Gastrocnemius medialis (tissue), 4 donors: ENCODE results near the gene ARHGAP10. TPM values are rescaled to one million over a fixed set of nuclear protein-coding genes. Genes with fewer than 3 reads are reported as not detected.
"Not testable (repeated sequence)": the region's sequence is repeated elsewhere in the genome, so short reads cannot be mapped to it uniquely, and the experiment has no call there.

ENCODE experiments used
- ATAC-seq, 2 donors: fragments of 150-250 bp; one replicate each; pipeline ENCODE4 v1.9.1; 2016
- DNase-seq, 2 donors: peaks; one replicate each; pipeline ENCODE4 v3.0.0-alpha.2; 2019
- H3K27ac ChIP-seq, 4 donors: fragments of 200-600 bp; sonication (generic); 1 replicate in 1 of 4; 2 replicates in 3 of 4; pipeline ENCODE4 v1.5.1; 2016 to 2018; ENCODE audit warnings: mild to moderate bottlenecking in 2 of 4, moderate library complexity in 1 of 4
- H3K27me3 ChIP-seq, 3 donors: fragments of 200-600 bp; sonication (generic) in 2 of 3; 1 replicate in 1 of 3; 2 replicates in 2 of 3; pipeline versions ENCODE4 v1.5.1 to v1.6.0; 2016 to 2019; ENCODE audit warnings: mild to moderate bottlenecking in 1 of 3, moderate library complexity in 1 of 3
- H3K36me3 ChIP-seq, 2 donors: fragments of 200-600 bp; sonication (generic) in 1 of 2; one replicate each; pipeline ENCODE4 v1.5.1; 2017 to 2018
- H3K4me1 ChIP-seq, 2 donors: fragments of 200-600 bp; sonication (generic) in 1 of 2; one replicate each; pipeline ENCODE4 v1.5.1; 2016 to 2017; ENCODE audit warnings: mild to moderate bottlenecking in 2 of 2
- H3K4me3 ChIP-seq, 4 donors: fragments of 200-600 bp; sonication (generic) in 3 of 4; 1 replicate in 1 of 4; 2 replicates in 3 of 4; pipeline ENCODE4 v1.5.1; 2016 to 2019; ENCODE audit warnings: mild to moderate bottlenecking in 2 of 4
- H3K9me3 ChIP-seq, 3 donors: fragments of 200-600 bp; sonication (generic) in 2 of 3; 1 replicate in 1 of 3; 2 replicates in 2 of 3; pipeline ENCODE4 v1.5.1; 2016 to 2019
- CTCF ChIP-seq, 5 experiments: fragments of 450-650 bp in 3 of 5; fragments of 200-600 bp in 2 of 5; sonication (generic) in 2 of 5; IDR thresholded peaks in 4 of 5; conservative IDR thresholded peaks in 1 of 5; 1 replicate in 4 of 5; 2 replicates in 1 of 5; pipeline ENCODE4 v1.5.1; 2016 to 2019; ENCODE audit warnings: antibody characterized with exemption in 5 of 5, mild to moderate bottlenecking in 3 of 5, moderate library complexity in 3 of 5
- POLR2A ChIP-seq, 2 donors: fragments of 450-650 bp; IDR thresholded peaks; one replicate each; pipeline ENCODE4 v1.6.1; 2017; ENCODE audit warnings: antibody characterized with exemption in 2 of 2, mild to moderate bottlenecking in 2 of 2, moderate library complexity in 2 of 2
- in situ Hi-C, 4 donors: fragments of 200-750 bp; cut with MboI; loops; one replicate each; pipeline versions ENCODE4 v1.15.0 to v1.8.0; 2017; ENCODE audit warnings: low sequenced_read_pairs in 4 of 4
- intact Hi-C: fragments of 100-400 bp; cut with DNase I; formaldehyde crosslinking; loops from one replicate; pipeline ENCODE4 v1.15.1; 2023; ENCODE audit warnings: low total_unique reads
- total RNA-seq, 4 donors: library from RNA; depleted of rRNA; stranded (reverse); fragments of >200 nt; gene quantifications; one replicate each; pipeline versions ENCODE4 v1.1.0 to v1.2.3, GENCODE V29; 2016

Gene ARHGAP10
- total RNA-seq, 4 donors from 2014 or later: 22.1 to 34.6 (median 28.0) TPM

- H3K4me3 ChIP-seq: no peak overlapping the region
- no peaks in the 10 kb centered on the region for H3K4me1 ChIP-seq
- H3K27ac ChIP-seq: no peak overlapping the region
- no peak for TF ChIP-seq POLR2A (IDR thresholded peaks at IDR 0.05)
- no peak for TF ChIP-seq CTCF (IDR thresholded peaks at IDR 0.05 in 4 of 5, conservative IDR thresholded peaks at IDR 0.05 in 1 of 5)
- DNase-seq: no peak
- intact Hi-C loops (no loop called here), in situ Hi-C loops (loop anchor here in 1 of 4 donors (10.0 kb wide), 1 partner anchor 64 kb away; no protein-coding TSS in a partner anchor)
- ATAC-seq: no peak
- H3K36me3 ChIP-seq: peaks cover 0 to 29% of the 10 kb centered on the region in 2 donors
- H3K9me3 ChIP-seq: no peaks in the 10 kb centered on the region
- no peaks in the 10 kb centered on the region for H3K27me3 ChIP-seq
Observed at GRCh38 chr4:147880511-147880910, 148.6 kb downstream of the ARHGAP10 start.

- no peak overlapping the region for H3K4me3 ChIP-seq
- H3K27ac ChIP-seq: no peak overlapping the region
- intact Hi-C loops (no loop called here), in situ Hi-C loops (loop anchor here in 1 of 4 donors (10.0 kb wide), 1 partner anchor 60 kb away; no protein-coding TSS in a partner anchor)
- H3K36me3 ChIP-seq: peaks cover 0 to 27% of the 10 kb centered on the region in 2 donors
- no peak for ATAC-seq
- no peaks in the 10 kb centered on the region for H3K27me3 ChIP-seq
- TF ChIP-seq CTCF (IDR thresholded peaks at IDR 0.05 in 4 of 5, conservative IDR thresholded peaks at IDR 0.05 in 1 of 5) (no peak), POLR2A (IDR thresholded peaks at IDR 0.05) (no peak)
- DNase-seq: no peak
- H3K4me1 ChIP-seq: no peaks in the 10 kb centered on the region
- H3K9me3 ChIP-seq: no peaks in the 10 kb centered on the region
Observed at GRCh38 chr4:147884536-147884935, 152.6 kb downstream of the ARHGAP10 start.

GRCh38 chr4:147885216-147885615 lies 153.3 kb downstream of the ARHGAP10 start:
- intact Hi-C loops, ATAC-seq, H3K4me1 ChIP-seq, H3K27me3 ChIP-seq, DNase-seq, H3K27ac ChIP-seq, H3K9me3 ChIP-seq, H3K4me3 ChIP-seq: not testable (repeated sequence)
- H3K36me3 ChIP-seq: peaks cover 0 to 27% of the 10 kb centered on the region in 2 donors
- in situ Hi-C loops: loop anchor here in 1 of 4 donors (10.0 kb wide), 1 partner anchor 60 kb away; no protein-coding TSS in a partner anchor

GRCh38 chr4:147891476-147892115 lies 159.7 kb downstream of the ARHGAP10 start:
- Histone ChIP-seq H3K27me3 (no peaks in the 10 kb centered on the region), H3K4me1 (no peaks in the 10 kb centered on the region), H3K27ac (no peak overlapping the region), H3K4me3 (no peak overlapping the region), H3K36me3 (peaks cover 0 to 11% of the 10 kb centered on the region in 2 donors), H3K9me3 (no peaks in the 10 kb centered on the region)
- no peak for DNase-seq
- intact Hi-C loops: no loop called here
- TF ChIP-seq POLR2A (IDR thresholded peaks at IDR 0.05) (no peak), CTCF (IDR thresholded peaks at IDR 0.05 in 4 of 5, conservative IDR thresholded peaks at IDR 0.05 in 1 of 5) (no peak)
- no peak for ATAC-seq
- in situ Hi-C loops: no loop called here

GRCh38 chr4:147899512-147899911 lies 167.6 kb downstream of the ARHGAP10 start:
- Histone ChIP-seq H3K27me3 (no peaks in the 10 kb centered on the region), H3K4me1 (peaks cover 0 to 5% of the 10 kb centered on the region in 2 donors), H3K27ac (no peak overlapping the region), H3K36me3 (no peaks in the 10 kb centered on the region), H3K9me3 (peaks cover 0 to 3% (median 0%) of the 10 kb centered on the region in 3 donors), H3K4me3 (no peak overlapping the region)
- TF ChIP-seq POLR2A (IDR thresholded peaks at IDR 0.05) (no peak), CTCF (IDR thresholded peaks at IDR 0.05 in 4 of 5, conservative IDR thresholded peaks at IDR 0.05 in 1 of 5) (no peak)
- intact Hi-C loops: no loop called here
- in situ Hi-C loops: no loop called here
- ATAC-seq: no peak
- DNase-seq: no peak
